Liver (tissue), 9 donors: ENCODE data around the gene ZNF284. TPM values are rescaled to one million over a fixed set of nuclear protein-coding genes. Genes with fewer than 3 reads are reported as not detected.

Experiments used
- DNase-seq: peaks from one replicate; pipeline ENCODE4 v3.0.0-alpha.2; 2017; ENCODE audit warnings: low spot score
- H3K27ac ChIP-seq, 2 donors: one replicate each; pipeline ENCODE4 v1.7.0; 2013; ENCODE audit warnings: inconsistent platforms in 2 of 2, low read length in 2 of 2, control low read depth in 1 of 2, low read depth in 1 of 2, mild to moderate bottlenecking in 1 of 2
- H3K27me3 ChIP-seq, 4 donors: one replicate each; pipeline versions ENCODE4 v1.6.1 to v1.7.0; 2013; ENCODE audit warnings: low read length in 3 of 4, inconsistent platforms in 1 of 4, mild to moderate bottlenecking in 1 of 4, moderate library complexity in 1 of 4; ENCODE audit not compliant: control insufficient read depth in 4 of 4, insufficient read depth in 4 of 4
- H3K36me3 ChIP-seq, 4 donors: one replicate each; pipeline versions ENCODE4 v1.6.1 to v1.7.0; 2013; ENCODE audit warnings: low read length in 3 of 4, mild to moderate bottlenecking in 3 of 4, low read depth in 1 of 4, moderate library complexity in 1 of 4; ENCODE audit not compliant: control insufficient read depth in 4 of 4, insufficient read depth in 3 of 4
- H3K4me1 ChIP-seq, 4 donors: one replicate each; pipeline versions ENCODE4 v1.6.1 to v1.7.0; 2013; ENCODE audit warnings: low read length in 3 of 4, mild to moderate bottlenecking in 3 of 4, moderate library complexity in 1 of 4; ENCODE audit not compliant: control insufficient read depth in 4 of 4, insufficient read depth in 4 of 4
- H3K4me3 ChIP-seq, 3 donors: one replicate each; pipeline versions ENCODE4 v1.6.1 to v1.7.0; 2013; ENCODE audit warnings: low read length in 3 of 3, control low read depth in 1 of 3, low read depth in 1 of 3, mild to moderate bottlenecking in 1 of 3
- H3K9ac ChIP-seq, 2 donors: one replicate each; pipeline ENCODE4 v1.7.0; 2013; ENCODE audit warnings: low read length in 2 of 2, mild to moderate bottlenecking in 2 of 2, moderate library complexity in 2 of 2, control low read depth in 1 of 2, low read depth in 1 of 2
- H3K9me3 ChIP-seq, 4 donors: one replicate each; pipeline versions ENCODE4 v1.6.1 to v1.7.0; 2013; ENCODE audit warnings: low read length in 3 of 4; ENCODE audit not compliant: control insufficient read depth in 4 of 4
- ATF3 ChIP-seq: IDR thresholded peaks from 2 replicates; pipeline ENCODE4 v1.6.1; 2016; ENCODE audit warnings: antibody characterized with exemption
- CTCF ChIP-seq: fragments of 150-350 bp; IDR thresholded peaks from 2 replicates; pipeline ENCODE4 v1.5.1; 2017; ENCODE audit warnings: improper control_type of control experiment, low read depth, low read length; ENCODE audit not compliant: missing input control
- EGR1 ChIP-seq, 2 donors: IDR thresholded peaks; 2 replicates each; pipeline ENCODE4 v1.6.1; 2016 to 2018; ENCODE audit warnings: antibody characterized with exemption in 2 of 2, low read depth in 2 of 2
- FOXA1 ChIP-seq: IDR thresholded peaks from 2 replicates; pipeline ENCODE4 v1.6.1; 2016; ENCODE audit warnings: antibody characterized with exemption
- FOXA2 ChIP-seq: IDR thresholded peaks from 2 replicates; pipeline ENCODE4 v1.6.1; 2016; ENCODE audit warnings: antibody characterized with exemption
- GABPA ChIP-seq, 2 donors: IDR thresholded peaks in 1 of 2; conservative IDR thresholded peaks in 1 of 2; 2 replicates each; pipeline ENCODE4 v1.6.1; 2016; ENCODE audit warnings: antibody characterized with exemption in 2 of 2, mild to moderate bottlenecking in 1 of 2, moderate library complexity in 1 of 2
- HNF4A ChIP-seq, 2 donors: conservative IDR thresholded peaks; 2 replicates each; pipeline ENCODE4 v1.6.1; 2016; ENCODE audit warnings: antibody characterized with exemption in 2 of 2, mild to moderate bottlenecking in 2 of 2
- HNF4G ChIP-seq: IDR thresholded peaks from 2 replicates; pipeline ENCODE4 v1.6.1; 2016; ENCODE audit warnings: antibody characterized with exemption
- JUND ChIP-seq, 2 donors: IDR thresholded peaks; 2 replicates each; pipeline ENCODE4 v1.6.1; 2016; ENCODE audit warnings: antibody characterized with exemption in 2 of 2
- NR2F2 ChIP-seq: IDR thresholded peaks from 2 replicates; pipeline ENCODE4 v1.6.1; 2016; ENCODE audit warnings: antibody characterized with exemption
- RAD21 ChIP-seq, 2 donors: IDR thresholded peaks; 2 replicates each; pipeline ENCODE4 v1.6.1; 2016; ENCODE audit warnings: antibody characterized with exemption in 2 of 2, mild to moderate bottlenecking in 2 of 2
- REST ChIP-seq: IDR thresholded peaks from 2 replicates; pipeline ENCODE4 v1.6.1; 2016; ENCODE audit warnings: antibody characterized with exemption, mild to moderate bottlenecking
- RXRA ChIP-seq, 2 donors: IDR thresholded peaks; 2 replicates each; pipeline ENCODE4 v1.6.1; 2017 to 2018; ENCODE audit warnings: antibody characterized with exemption in 2 of 2, mild to moderate bottlenecking in 1 of 2
- SP1 ChIP-seq: IDR thresholded peaks from 2 replicates; pipeline ENCODE4 v1.6.1; 2018; ENCODE audit warnings: antibody characterized with exemption, mild to moderate bottlenecking
- TAF1 ChIP-seq: conservative IDR thresholded peaks from 2 replicates; pipeline ENCODE4 v1.6.1; 2016; ENCODE audit warnings: antibody characterized with exemption, mild to moderate bottlenecking
- YY1 ChIP-seq: IDR thresholded peaks from 2 replicates; pipeline ENCODE4 v1.6.1; 2016; ENCODE audit warnings: antibody characterized with exemption, mild to moderate bottlenecking
- WGBS: extraction: QIAGEN DNeasy Blood & Tissue Kit; methylation state at CpG from one replicate; pipeline ENCODE4 v1.1.7; 2013; 5-methylcytosine and 5-hydroxymethylcytosine counted together
- polyA plus RNA-seq, 2 donors: library from polyadenylated mRNA; stranded (reverse) in 1 of 2; unstranded in 1 of 2; fragments of 200-250 nt in 1 of 2; fragments of >200 nt in 1 of 2; fragmentation: Nextera tagmentation in 1 of 2; extraction: Ambion mirVana in 1 of 2; gene quantifications; one replicate each; pipeline versions ENCODE4 v1.2.1 to v1.2.3, GENCODE V29; 2013 to 2015
- total RNA-seq, 2 donors: library from RNA; depleted of rRNA; stranded (reverse); fragments of >200 nt; gene quantifications; one replicate each; pipeline ENCODE4 v1.2.3, GENCODE V29; 2014
- TF ChIP-seq, protein P1 (sequence below): IDR thresholded peaks from 2 replicates; pipeline ENCODE4 v1.6.1; 2016; ENCODE audit warnings: antibody characterized with exemption
- TF ChIP-seq, protein P2 (sequence below): IDR thresholded peaks from 2 replicates; pipeline ENCODE4 v1.6.1; 2016; ENCODE audit warnings: antibody characterized with exemption
- donor health status: healthy.
- donor health status: healthy.
- donor health status: healthy.
- donor health status: healthy.
- donor health status: healthy.

The ZNF284 gene
- total and polyA plus RNA-seq, 4 donors: 0.32 to 1.0 (median 0.61) TPM

- Histone ChIP-seq H3K27me3 (no peaks in the 10 kb centered on the region), H3K36me3 (peaks cover 8 to 40% (median 36%) of the 10 kb centered on the region in 4 donors), H3K9ac (no peak overlapping the region), H3K9me3 (peaks cover 31 to 72% (median 51%) of the 10 kb centered on the region in 4 donors), H3K4me3 (peak overlapping the region in 2 of 3 donors; percentile 43 to 77), H3K27ac (no peak overlapping the region), H3K4me1 (peaks cover 2 to 11% (median 8%) of the 10 kb centered on the region in 4 donors)
- 98% methylated on average over 3 of the region's 3 CpGs for WGBS
- no peak for TF ChIP-seq FOXA1
- no peak for TF ChIP-seq TAF1
- TF ChIP-seq SP1: no peak
- no peak for TF ChIP-seq RAD21 (IDR thresholded peaks at IDR 0.05)
- no peak for TF ChIP-seq HNF4A (conservative IDR thresholded peaks at IDR 0.05)
- TF ChIP-seq YY1: no peak
- no peak for TF ChIP-seq RXRA (IDR thresholded peaks at IDR 0.05)
- no peak for TF ChIP-seq HNF4G
- no peak for TF ChIP-seq EGR1 (IDR thresholded peaks at IDR 0.05; ENCODE audit: low read depth in 2 of 2)
- TF ChIP-seq, protein P1, sequence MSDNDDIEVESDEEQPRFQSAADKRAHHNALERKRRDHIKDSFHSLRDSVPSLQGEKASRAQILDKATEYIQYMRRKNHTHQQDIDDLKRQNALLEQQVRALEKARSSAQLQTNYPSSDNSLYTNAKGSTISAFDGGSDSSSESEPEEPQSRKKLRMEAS: no peak
- TF ChIP-seq CTCF: no peak
- TF ChIP-seq, protein P2, sequence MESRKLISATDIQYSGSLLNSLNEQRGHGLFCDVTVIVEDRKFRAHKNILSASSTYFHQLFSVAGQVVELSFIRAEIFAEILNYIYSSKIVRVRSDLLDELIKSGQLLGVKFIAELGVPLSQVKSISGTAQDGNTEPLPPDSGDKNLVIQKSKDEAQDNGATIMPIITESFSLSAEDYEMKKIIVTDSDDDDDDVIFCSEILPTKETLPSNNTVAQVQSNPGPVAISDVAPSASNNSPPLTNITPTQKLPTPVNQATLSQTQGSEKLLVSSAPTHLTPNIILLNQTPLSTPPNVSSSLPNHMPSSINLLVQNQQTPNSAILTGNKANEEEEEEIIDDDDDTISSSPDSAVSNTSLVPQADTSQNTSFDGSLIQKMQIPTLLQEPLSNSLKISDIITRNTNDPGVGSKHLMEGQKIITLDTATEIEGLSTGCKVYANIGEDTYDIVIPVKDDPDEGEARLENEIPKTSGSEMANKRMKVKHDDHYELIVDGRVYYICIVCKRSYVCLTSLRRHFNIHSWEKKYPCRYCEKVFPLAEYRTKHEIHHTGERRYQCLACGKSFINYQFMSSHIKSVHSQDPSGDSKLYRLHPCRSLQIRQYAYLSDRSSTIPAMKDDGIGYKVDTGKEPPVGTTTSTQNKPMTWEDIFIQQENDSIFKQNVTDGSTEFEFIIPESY: no peak
- no peak for TF ChIP-seq JUND (IDR thresholded peaks at IDR 0.05)
- no peak for TF ChIP-seq NR2F2
- TF ChIP-seq ATF3: no peak
- TF ChIP-seq GABPA (IDR thresholded peaks at IDR 0.05 in 1 of 2, conservative IDR thresholded peaks at IDR 0.05 in 1 of 2): no peak
- TF ChIP-seq REST: no peak
- no peak for TF ChIP-seq FOXA2
- no peak for DNase-seq
Observed at GRCh38 chr19:44107751-44108150, 35.8 kb downstream of the ZNF284 start.
